Panc1 (cell line): Measurements from ENCODE around the gene RABEP2.

ENCODE experiments used
- CTCF ChIP-seq: fragments of 450-650 bp; IDR thresholded peaks from 2 replicates; pipeline ENCODE4 v1.5.1; 2017; ENCODE audit warnings: mild to moderate bottlenecking
- POLR2AphosphoS5 ChIP-seq: IDR thresholded peaks from 2 replicates; pipeline ENCODE4 v1.6.1; 2012; ENCODE audit warnings: mild to moderate bottlenecking, low read depth, low read length, moderate library complexity
- SIN3A ChIP-seq: IDR thresholded peaks from 2 replicates; pipeline ENCODE4 v1.6.1; 2012; ENCODE audit warnings: low read depth, mild to moderate bottlenecking, low read length, moderate library complexity, borderline replicate concordance; ENCODE audit not compliant: insufficient read depth
- TCF7L2 ChIP-seq: IDR thresholded peaks from 2 replicates; pipeline ENCODE4 v1.6.1; 2011; ENCODE audit warnings: mild to moderate bottlenecking, low read depth, low read length, inconsistent platforms
- TF ChIP-seq, protein P1 (sequence below), 2 experiments: IDR thresholded peaks; 2 replicates each; pipeline ENCODE4 v1.6.1; 2011 to 2012; ENCODE audit warnings: low read depth in 2 of 2, control low read depth in 1 of 2, low read length in 1 of 2, mild to moderate bottlenecking in 1 of 2, moderate library complexity in 1 of 2; ENCODE audit not compliant: insufficient read depth in 1 of 2

- no peak for TF ChIP-seq CTCF
- TF ChIP-seq POLR2AphosphoS5 = no peak
- no peak for TF ChIP-seq TCF7L2
- TF ChIP-seq, protein P1, sequence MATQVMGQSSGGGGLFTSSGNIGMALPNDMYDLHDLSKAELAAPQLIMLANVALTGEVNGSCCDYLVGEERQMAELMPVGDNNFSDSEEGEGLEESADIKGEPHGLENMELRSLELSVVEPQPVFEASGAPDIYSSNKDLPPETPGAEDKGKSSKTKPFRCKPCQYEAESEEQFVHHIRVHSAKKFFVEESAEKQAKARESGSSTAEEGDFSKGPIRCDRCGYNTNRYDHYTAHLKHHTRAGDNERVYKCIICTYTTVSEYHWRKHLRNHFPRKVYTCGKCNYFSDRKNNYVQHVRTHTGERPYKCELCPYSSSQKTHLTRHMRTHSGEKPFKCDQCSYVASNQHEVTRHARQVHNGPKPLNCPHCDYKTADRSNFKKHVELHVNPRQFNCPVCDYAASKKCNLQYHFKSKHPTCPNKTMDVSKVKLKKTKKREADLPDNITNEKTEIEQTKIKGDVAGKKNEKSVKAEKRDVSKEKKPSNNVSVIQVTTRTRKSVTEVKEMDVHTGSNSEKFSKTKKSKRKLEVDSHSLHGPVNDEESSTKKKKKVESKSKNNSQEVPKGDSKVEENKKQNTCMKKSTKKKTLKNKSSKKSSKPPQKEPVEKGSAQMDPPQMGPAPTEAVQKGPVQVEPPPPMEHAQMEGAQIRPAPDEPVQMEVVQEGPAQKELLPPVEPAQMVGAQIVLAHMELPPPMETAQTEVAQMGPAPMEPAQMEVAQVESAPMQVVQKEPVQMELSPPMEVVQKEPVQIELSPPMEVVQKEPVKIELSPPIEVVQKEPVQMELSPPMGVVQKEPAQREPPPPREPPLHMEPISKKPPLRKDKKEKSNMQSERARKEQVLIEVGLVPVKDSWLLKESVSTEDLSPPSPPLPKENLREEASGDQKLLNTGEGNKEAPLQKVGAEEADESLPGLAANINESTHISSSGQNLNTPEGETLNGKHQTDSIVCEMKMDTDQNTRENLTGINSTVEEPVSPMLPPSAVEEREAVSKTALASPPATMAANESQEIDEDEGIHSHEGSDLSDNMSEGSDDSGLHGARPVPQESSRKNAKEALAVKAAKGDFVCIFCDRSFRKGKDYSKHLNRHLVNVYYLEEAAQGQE (IDR thresholded peaks at IDR 0.05; ENCODE audit: insufficient read depth in 1 of 2, low read depth in 2 of 2, low read length in 1 of 2) = no peak
- TF ChIP-seq SIN3A = no peak
These were observed 658 bp downstream of the RABEP2 start for GRCh38 chr16:28924399-28924761.
